K562 (cell line): Measurements from ENCODE around the gene NUDT21. TPM values are rescaled to one million over a fixed set of nuclear protein-coding genes. Genes with fewer than 3 reads are reported as not detected.

ENCODE experiments used
- EGR1 ChIP-seq: fragments of 450-650 bp; conservative IDR thresholded peaks from 2 replicates; pipeline ENCODE4 v1.6.1; 2017; ENCODE audit warnings: mild to moderate bottlenecking
- EP300 ChIP-seq: IDR thresholded peaks from 2 replicates; pipeline ENCODE4 v1.6.1; 2012; ENCODE audit warnings: low read length, improper control_type of control experiment
- ESRRB ChIP-seq: fragments of 250-450 bp; sonication (Bioruptor Pico); IDR thresholded peaks from 2 replicates; pipeline ENCODE4 v1.5.0; 2020; ENCODE audit warnings: mild to moderate bottlenecking, moderate library complexity, borderline replicate concordance
- HDAC1 ChIP-seq, 2 experiments: fragments of 450-650 bp; IDR thresholded peaks; 2 replicates each; pipeline ENCODE4 v1.6.1; 2016 to 2017; ENCODE audit warnings: inconsistent platforms in 1 of 2, mild to moderate bottlenecking in 1 of 2, moderate library complexity in 1 of 2
- HMG20A ChIP-seq: fragments of 450-650 bp; formaldehyde crosslinking; conservative IDR thresholded peaks from 2 replicates; pipeline ENCODE4 v1.4.0; 2020; ENCODE audit warnings: mild to moderate bottlenecking, mixed read lengths
- HMGN3 ChIP-seq: IDR thresholded peaks from 2 replicates; pipeline ENCODE4 v1.6.1; 2011; ENCODE audit warnings: borderline replicate concordance, low read depth, mild to moderate bottlenecking, mixed read lengths, low read length; ENCODE audit not compliant: insufficient read length; ENCODE audit errors: extremely low read depth
- LARP7 ChIP-seq: fragments of 450-650 bp; IDR thresholded peaks from 2 replicates; pipeline ENCODE4 v1.6.1; 2016
- NFIC ChIP-seq: fragments of 450-650 bp; IDR thresholded peaks from 2 replicates; pipeline ENCODE4 v1.6.1; 2017; ENCODE audit warnings: mild to moderate bottlenecking, inconsistent platforms
- POLR2H ChIP-seq: IDR thresholded peaks from 2 replicates; pipeline ENCODE4 v1.6.1; 2016; ENCODE audit warnings: missing genetic modification characterization, low read depth, mild to moderate bottlenecking, control low read depth, missing compliant biosample characterization, moderate library complexity
- TEAD2 ChIP-seq: fragments of 450-650 bp; IDR thresholded peaks from 2 replicates; pipeline ENCODE4 v1.6.1; 2016; ENCODE audit warnings: missing genetic modification characterization, control low read depth, missing compliant biosample characterization
- ZC3H8 ChIP-seq: fragments of 450-650 bp; IDR thresholded peaks from 2 replicates; pipeline ENCODE4 v1.6.1; 2017
- ZNF124 ChIP-seq: sonication (generic); formaldehyde crosslinking; IDR thresholded peaks from 2 replicates; pipeline ENCODE4 v1.8.1; 2022; ENCODE audit warnings: missing genetic modification reagents
- ZNF274 ChIP-seq: IDR thresholded peaks from 2 replicates; pipeline ENCODE4 v1.6.1; 2011; ENCODE audit warnings: low read depth, mild to moderate bottlenecking, low read length, moderate library complexity, borderline replicate concordance
- ZNF41 ChIP-seq: fragments of 250-450 bp; sonication (Bioruptor Pico); conservative IDR thresholded peaks from 2 replicates; pipeline ENCODE4 v1.4.0; 2020; ENCODE audit warnings: mild to moderate bottlenecking
- ZNF75A ChIP-seq: fragments of 450-650 bp; formaldehyde crosslinking; IDR thresholded peaks from 2 replicates; pipeline ENCODE4 v1.4.0; 2020; ENCODE audit warnings: mild to moderate bottlenecking
- ZZZ3 ChIP-seq: fragments of 450-650 bp; IDR thresholded peaks from 2 replicates; pipeline ENCODE4 v1.6.1; 2016; ENCODE audit warnings: antibody characterized with exemption, mild to moderate bottlenecking, moderate library complexity
- polyA plus RNA-seq, 8 experiments: library from polyadenylated mRNA; depleted of rRNA in 4 of 8; stranded (reverse) in 5 of 8; unstranded in 3 of 8; fragments of >200 nt; fragmentation: Nextera tagmentation in 2 of 8; fragmentation: Illumina TruSeq in 1 of 8; extraction: Ambion mirVana in 2 of 8; extraction: Trizol in 1 of 8; gene quantifications; 2 replicates each; pipeline versions ENCODE4 v1.2.1 to v1.2.3, GENCODE V29; 2011 to 2014; ENCODE audit warnings: inconsistent platforms in 1 of 8, missing spikeins in 1 of 8
- total RNA-seq, 7 experiments: library from RNA; depleted of rRNA in 6 of 7; stranded (reverse); fragments of >200 nt in 6 of 7; fragmentation: Illumina TruSeq in 2 of 7; extraction: Trizol in 2 of 7; gene quantifications; 2 replicates each; pipeline versions ENCODE4 v1.2.1 to v1.2.3, GENCODE V29; 2011 to 2021; ENCODE audit warnings: low replicate concordance in 1 of 7
- TF ChIP-seq, protein P1 (sequence below): fragments of 450-650 bp; IDR thresholded peaks from 2 replicates; pipeline ENCODE4 v1.6.1; 2016; ENCODE audit warnings: missing biosample characterization, missing genetic modification characterization
- TF ChIP-seq, protein P2 (sequence below): fragments of 250-450 bp; sonication (Bioruptor Pico); IDR thresholded peaks from 2 replicates; pipeline ENCODE4 v1.8.0; 2022; ENCODE audit warnings: moderate library complexity, mild to moderate bottlenecking, inconsistent platforms
- TF ChIP-seq, protein P3 (sequence below): IDR thresholded peaks from 2 replicates; pipeline ENCODE4 v1.6.1; 2016; ENCODE audit warnings: missing genetic modification characterization, missing compliant biosample characterization
- TF ChIP-seq, protein P4 (sequence below): fragments of 250-450 bp; sonication (Bioruptor Pico); IDR thresholded peaks from 2 replicates; pipeline ENCODE4 v1.5.0; 2021
- TF ChIP-seq, protein P5 (sequence below): fragments of 450-650 bp; conservative IDR thresholded peaks from 2 replicates; pipeline ENCODE4 v1.6.1; 2016; ENCODE audit warnings: missing genetic modification characterization, low read depth, mild to moderate bottlenecking, control low read depth, missing compliant biosample characterization
- TF ChIP-seq, protein P6 (sequence below): fragments of 450-650 bp; formaldehyde crosslinking; IDR thresholded peaks from 2 replicates; pipeline ENCODE4 v1.4.0; 2022; ENCODE audit warnings: missing genetic modification characterization

The NUDT21 gene
- total and polyA plus RNA-seq, 9 of the 15 experiments (the other 6 are each of a cell fraction or from before 2014, with no cell fraction given) = 62.4 to 218 (median 121) TPM

DNA sequence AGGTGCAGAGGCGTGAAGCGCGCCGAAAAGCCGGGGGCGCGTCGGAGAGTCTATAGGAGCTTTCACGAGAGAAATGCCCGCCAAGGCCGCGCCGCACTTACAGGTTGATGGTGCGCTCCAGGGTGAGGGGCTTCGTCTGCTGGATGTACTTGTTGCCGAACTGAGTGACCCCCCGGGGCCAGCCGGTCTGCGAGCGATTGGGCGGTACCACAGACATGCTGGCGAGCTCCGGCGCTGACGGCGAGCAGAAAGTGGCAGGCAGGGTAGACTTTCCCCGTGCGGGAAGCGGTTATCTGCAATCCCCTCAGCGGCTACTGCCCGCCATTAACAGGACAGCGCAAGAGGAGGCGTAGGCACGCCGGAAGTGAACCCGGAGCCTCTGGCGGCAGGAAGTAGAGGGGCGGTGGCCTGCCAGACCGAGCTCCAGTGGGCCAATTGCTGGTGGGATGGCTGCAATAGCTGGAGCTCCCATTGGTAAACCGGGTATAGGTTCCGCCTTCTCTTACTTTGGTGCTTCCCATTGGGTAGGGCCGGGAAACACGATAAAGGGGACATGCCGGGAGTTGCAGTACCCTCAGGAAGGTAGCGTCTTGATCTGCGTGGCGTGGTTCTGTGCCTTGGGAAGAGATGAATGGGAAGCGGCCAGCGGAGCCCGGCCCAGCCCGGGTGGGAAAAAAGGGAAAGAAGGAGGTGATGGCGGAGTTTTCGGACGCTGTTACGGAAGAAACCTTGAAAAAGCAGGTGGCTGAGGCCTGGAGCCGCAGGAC, at the start of gene NUDT21, which contains the start of gene OGFOD1 (continued):
- TF ChIP-seq, protein P1, sequence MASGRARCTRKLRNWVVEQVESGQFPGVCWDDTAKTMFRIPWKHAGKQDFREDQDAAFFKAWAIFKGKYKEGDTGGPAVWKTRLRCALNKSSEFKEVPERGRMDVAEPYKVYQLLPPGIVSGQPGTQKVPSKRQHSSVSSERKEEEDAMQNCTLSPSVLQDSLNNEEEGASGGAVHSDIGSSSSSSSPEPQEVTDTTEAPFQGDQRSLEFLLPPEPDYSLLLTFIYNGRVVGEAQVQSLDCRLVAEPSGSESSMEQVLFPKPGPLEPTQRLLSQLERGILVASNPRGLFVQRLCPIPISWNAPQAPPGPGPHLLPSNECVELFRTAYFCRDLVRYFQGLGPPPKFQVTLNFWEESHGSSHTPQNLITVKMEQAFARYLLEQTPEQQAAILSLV (tag) = no peak
- TF ChIP-seq HDAC1 (IDR thresholded peaks at IDR 0.05) (peak in 1 of 2 experiments; percentile 96; a peak in 2 of 4 replicates), POLR2H (tag) (peak; percentile 61), ZC3H8 (no peak), ZNF41 (no peak), ZZZ3 (no peak), NFIC (no peak; the same call in 1 of the 2 replicates), ZNF274 (no peak), ZNF124 (CRISPR knock-in tag) (no peak), ZNF75A (CRISPR knock-in tag) (no peak), HMGN3 (no peak), LARP7 (no peak), EP300 (no peak), HMG20A (CRISPR knock-in tag) (no peak), TEAD2 (tag) (no peak), ESRRB (CRISPR knock-in tag) (no peak), EGR1 (peak; percentile 50)
- TF ChIP-seq, protein P2, sequence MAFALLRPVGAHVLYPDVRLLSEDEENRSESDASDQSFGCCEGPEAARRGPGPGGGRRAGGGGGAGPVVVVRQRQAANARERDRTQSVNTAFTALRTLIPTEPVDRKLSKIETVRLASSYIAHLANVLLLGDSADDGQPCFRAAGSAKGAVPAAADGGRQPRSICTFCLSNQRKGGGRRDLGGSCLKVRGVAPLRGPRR = no peak
- TF ChIP-seq, protein P3, sequence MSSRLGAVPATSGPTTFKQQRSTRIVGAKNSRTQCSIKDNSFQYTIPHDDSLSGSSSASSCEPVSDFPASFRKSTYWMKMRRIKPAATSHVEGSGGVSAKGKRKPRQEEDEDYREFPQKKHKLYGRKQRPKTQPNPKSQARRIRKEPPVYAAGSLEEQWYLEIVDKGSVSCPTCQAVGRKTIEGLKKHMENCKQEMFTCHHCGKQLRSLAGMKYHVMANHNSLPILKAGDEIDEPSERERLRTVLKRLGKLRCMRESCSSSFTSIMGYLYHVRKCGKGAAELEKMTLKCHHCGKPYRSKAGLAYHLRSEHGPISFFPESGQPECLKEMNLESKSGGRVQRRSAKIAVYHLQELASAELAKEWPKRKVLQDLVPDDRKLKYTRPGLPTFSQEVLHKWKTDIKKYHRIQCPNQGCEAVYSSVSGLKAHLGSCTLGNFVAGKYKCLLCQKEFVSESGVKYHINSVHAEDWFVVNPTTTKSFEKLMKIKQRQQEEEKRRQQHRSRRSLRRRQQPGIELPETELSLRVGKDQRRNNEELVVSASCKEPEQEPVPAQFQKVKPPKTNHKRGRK (tag) = no peak
- TF ChIP-seq, protein P4, sequence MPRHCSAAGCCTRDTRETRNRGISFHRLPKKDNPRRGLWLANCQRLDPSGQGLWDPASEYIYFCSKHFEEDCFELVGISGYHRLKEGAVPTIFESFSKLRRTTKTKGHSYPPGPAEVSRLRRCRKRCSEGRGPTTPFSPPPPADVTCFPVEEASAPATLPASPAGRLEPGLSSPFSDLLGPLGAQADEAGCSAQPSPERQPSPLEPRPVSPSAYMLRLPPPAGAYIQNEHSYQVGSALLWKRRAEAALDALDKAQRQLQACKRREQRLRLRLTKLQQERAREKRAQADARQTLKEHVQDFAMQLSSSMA (CRISPR knock-in tag) = no peak
- TF ChIP-seq, protein P5, sequence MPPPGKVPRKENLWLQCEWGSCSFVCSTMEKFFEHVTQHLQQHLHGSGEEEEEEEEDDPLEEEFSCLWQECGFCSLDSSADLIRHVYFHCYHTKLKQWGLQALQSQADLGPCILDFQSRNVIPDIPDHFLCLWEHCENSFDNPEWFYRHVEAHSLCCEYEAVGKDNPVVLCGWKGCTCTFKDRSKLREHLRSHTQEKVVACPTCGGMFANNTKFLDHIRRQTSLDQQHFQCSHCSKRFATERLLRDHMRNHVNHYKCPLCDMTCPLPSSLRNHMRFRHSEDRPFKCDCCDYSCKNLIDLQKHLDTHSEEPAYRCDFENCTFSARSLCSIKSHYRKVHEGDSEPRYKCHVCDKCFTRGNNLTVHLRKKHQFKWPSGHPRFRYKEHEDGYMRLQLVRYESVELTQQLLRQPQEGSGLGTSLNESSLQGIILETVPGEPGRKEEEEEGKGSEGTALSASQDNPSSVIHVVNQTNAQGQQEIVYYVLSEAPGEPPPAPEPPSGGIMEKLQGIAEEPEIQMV = no peak
- TF ChIP-seq, protein P6, sequence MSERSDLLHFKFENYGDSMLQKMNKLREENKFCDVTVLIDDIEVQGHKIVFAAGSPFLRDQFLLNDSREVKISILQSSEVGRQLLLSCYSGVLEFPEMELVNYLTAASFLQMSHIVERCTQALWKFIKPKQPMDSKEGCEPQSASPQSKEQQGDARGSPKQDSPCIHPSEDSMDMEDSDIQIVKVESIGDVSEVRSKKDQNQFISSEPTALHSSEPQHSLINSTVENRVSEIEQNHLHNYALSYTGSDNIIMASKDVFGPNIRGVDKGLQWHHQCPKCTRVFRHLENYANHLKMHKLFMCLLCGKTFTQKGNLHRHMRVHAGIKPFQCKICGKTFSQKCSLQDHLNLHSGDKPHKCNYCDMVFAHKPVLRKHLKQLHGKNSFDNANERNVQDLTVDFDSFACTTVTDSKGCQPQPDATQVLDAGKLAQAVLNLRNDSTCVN (CRISPR knock-in tag) = no peak
